ENCODE data around the gene ATF2. TPM values are rescaled to one million over a fixed set of nuclear protein-coding genes. Genes with fewer than 3 reads are reported as not detected.

Gene ATF2
- polyA plus RNA-seq (2012; ENCODE audit: missing spikeins), result 29.3 TPM

- TF ChIP-seq POLR2A (IDR thresholded peaks at IDR 0.05; ENCODE audit: low read depth, low read length) (peak; percentile 65; the same call in 1 of the 2 replicates), TAF1 (IDR thresholded peaks at IDR 0.05; ENCODE audit: borderline replicate concordance, low read depth, low read length) (0 out of 2 replicates have a peak, but pooled peaks have one; percentile 52), POLR2AphosphoS5 (IDR thresholded peaks at IDR 0.05; ENCODE audit: low read depth, low read length) (peak; percentile 92)
- FAIRE-seq, result peak; percentile 98
- DNase-seq (ENCODE audit: insufficient read length), result peak; percentile 79
Observed at GRCh38 chr2:175167792-175168563, at the start of gene ATF2. Gene ATF2, minus strand, starts transcription at chr2:175168203. Its CDS starts 31,760 bp downstream, at chr2:175136443.

GRCh38 chr2:175207741-175208438 is 39.9 kb upstream of the ATF2 start:
- DNase-seq (ENCODE audit: insufficient read length) (no peak), FAIRE-seq (no peak)
- TF ChIP-seq POLR2AphosphoS5 (IDR thresholded peaks at IDR 0.05; ENCODE audit: low read depth, low read length) (no peak), TAF1 (IDR thresholded peaks at IDR 0.05; ENCODE audit: borderline replicate concordance, low read depth, low read length) (no peak), POLR2A (IDR thresholded peaks at IDR 0.05; ENCODE audit: low read depth, low read length) (no peak)

- DNase-seq (ENCODE audit: insufficient read length) (no peak), FAIRE-seq (no peak)
- TF ChIP-seq TAF1 (IDR thresholded peaks at IDR 0.05; ENCODE audit: borderline replicate concordance, low read depth, low read length), result no peak
- no peak for TF ChIP-seq POLR2A (IDR thresholded peaks at IDR 0.05; ENCODE audit: low read depth, low read length)
- no peak for TF ChIP-seq POLR2AphosphoS5 (IDR thresholded peaks at IDR 0.05; ENCODE audit: low read depth, low read length)
Observed at GRCh38 chr2:175206866-175207265, 38.9 kb upstream of the ATF2 start.

GRCh38 chr2:175205523-175205922 is 37.5 kb upstream of the ATF2 start:
- no peak for DNase-seq (ENCODE audit: insufficient read length)
- no peak for FAIRE-seq
- TF ChIP-seq POLR2A (IDR thresholded peaks at IDR 0.05; ENCODE audit: low read depth, low read length), result no peak
- no peak for TF ChIP-seq POLR2AphosphoS5 (IDR thresholded peaks at IDR 0.05; ENCODE audit: low read depth, low read length)
- TF ChIP-seq TAF1 (IDR thresholded peaks at IDR 0.05; ENCODE audit: borderline replicate concordance, low read depth, low read length), result no peak

- peak; percentile 84 for FAIRE-seq
- DNase-seq (ENCODE audit: insufficient read length), result no peak
- TF ChIP-seq POLR2A (IDR thresholded peaks at IDR 0.05; ENCODE audit: low read depth, low read length), result no peak
- no peak for TF ChIP-seq POLR2AphosphoS5 (IDR thresholded peaks at IDR 0.05; ENCODE audit: low read depth, low read length)
- no peak for TF ChIP-seq TAF1 (IDR thresholded peaks at IDR 0.05; ENCODE audit: borderline replicate concordance, low read depth, low read length)
Observed at GRCh38 chr2:175203621-175204496, 35.9 kb upstream of the ATF2 start.

- TF ChIP-seq POLR2AphosphoS5 (IDR thresholded peaks at IDR 0.05; ENCODE audit: low read depth, low read length) (no peak), POLR2A (IDR thresholded peaks at IDR 0.05; ENCODE audit: low read depth, low read length) (no peak), TAF1 (IDR thresholded peaks at IDR 0.05; ENCODE audit: borderline replicate concordance, low read depth, low read length) (no peak)
- DNase-seq (ENCODE audit: insufficient read length) (no peak), FAIRE-seq (no peak)
Observed at GRCh38 chr2:175195012-175195411, 27.0 kb upstream of the ATF2 start.

- TF ChIP-seq POLR2AphosphoS5 (IDR thresholded peaks at IDR 0.05; ENCODE audit: low read depth, low read length) (no peak), POLR2A (IDR thresholded peaks at IDR 0.05; ENCODE audit: low read depth, low read length) (no peak), TAF1 (IDR thresholded peaks at IDR 0.05; ENCODE audit: borderline replicate concordance, low read depth, low read length) (no peak)
- FAIRE-seq, result no peak
Observed at GRCh38 chr2:175188761-175189160, 20.8 kb upstream of the ATF2 start.

GRCh38 chr2:175187378-175187777 is 19.4 kb upstream of the ATF2 start:
- DNase-seq (ENCODE audit: insufficient read length) (no peak), FAIRE-seq (peak; percentile 54)
- TF ChIP-seq POLR2A (IDR thresholded peaks at IDR 0.05; ENCODE audit: low read depth, low read length) (no peak), POLR2AphosphoS5 (IDR thresholded peaks at IDR 0.05; ENCODE audit: low read depth, low read length) (no peak), TAF1 (IDR thresholded peaks at IDR 0.05; ENCODE audit: borderline replicate concordance, low read depth, low read length) (no peak)

More at GRCh38 chr2:175188761-175189160, 20.8 kb upstream of the ATF2 start:
- no peak for DNase-seq (ENCODE audit: insufficient read length)

- no peak for DNase-seq (ENCODE audit: insufficient read length)
- FAIRE-seq, result no peak
- no peak for TF ChIP-seq POLR2AphosphoS5 (IDR thresholded peaks at IDR 0.05; ENCODE audit: low read depth, low read length)
- TF ChIP-seq POLR2A (IDR thresholded peaks at IDR 0.05; ENCODE audit: low read depth, low read length), result no peak
- no peak for TF ChIP-seq TAF1 (IDR thresholded peaks at IDR 0.05; ENCODE audit: borderline replicate concordance, low read depth, low read length)
Observed at GRCh38 chr2:175183674-175184073, 15.7 kb upstream of the ATF2 start.

- DNase-seq (ENCODE audit: insufficient read length) (no peak), FAIRE-seq (no peak)
- no peak for TF ChIP-seq TAF1 (IDR thresholded peaks at IDR 0.05; ENCODE audit: borderline replicate concordance, low read depth, low read length)
- TF ChIP-seq POLR2AphosphoS5 (IDR thresholded peaks at IDR 0.05; ENCODE audit: low read depth, low read length), result no peak
- TF ChIP-seq POLR2A (IDR thresholded peaks at IDR 0.05; ENCODE audit: low read depth, low read length), result no peak
Observed at GRCh38 chr2:175181877-175182308, 13.9 kb upstream of the ATF2 start.
